ENCODE data around the gene DEDD2. TPM values are rescaled to one million over a fixed set of nuclear protein-coding genes. Genes with fewer than 3 reads are reported as not detected.

The DEDD2 gene
- polyA plus RNA-seq, 1 donor from 2014 or later, result 69.9 TPM

- Histone ChIP-seq H3K9ac (ENCODE audit: low read length) (peak overlapping the region; percentile 71), H3K36me3 (ENCODE audit: insufficient read depth, low read length) (no peaks in the 10 kb centered on the region), H3K4me3 (ENCODE audit: low read length) (peak overlapping the region; percentile 97), H3K27me3 (ENCODE audit: insufficient read depth, low read depth, low read length) (no peaks in the 10 kb centered on the region), H3K9me3 (ENCODE audit: low read length) (no peaks in the 10 kb centered on the region), H3F3A (ENCODE audit: insufficient read depth, low read length, poor library complexity, severe bottlenecking) (no peaks in the 10 kb centered on the region), H3K9me2 (ENCODE audit: insufficient read depth, low read length) (no peaks in the 10 kb centered on the region), H4K20me1 (ENCODE audit: insufficient read depth) (no peaks in the 10 kb centered on the region), H2AFZ (ENCODE audit: low read depth, low read length) (no peak overlapping the region), H3K4me2 (ENCODE audit: low read length) (peak overlapping the region; percentile 82), H3K79me2 (replicated peaks; ENCODE audit: insufficient read depth, low read length) (peaks cover 20% of the 10 kb centered on the region), H3K27ac (ENCODE audit: low read length) (peak overlapping the region; percentile 65)
- peak; percentile 53 for TF ChIP-seq MXI1 (conservative IDR thresholded peaks at IDR 0.05; ENCODE audit: poor library complexity, severe bottlenecking)
- peak; percentile 24 for TF ChIP-seq POLR2AphosphoS5 (IDR thresholded peaks at IDR 0.05)
- no peak for TF ChIP-seq SMC3 (conservative IDR thresholded peaks at IDR 0.05; ENCODE audit: poor library complexity)
Observed at GRCh38 chr19:42252365-42253244, 35.1 kb upstream of the DEDD2 start.

- no peaks in the 10 kb centered on the region for H3K9me3 ChIP-seq (ENCODE audit: low read length)
- no peaks in the 10 kb centered on the region for H3K27me3 ChIP-seq (ENCODE audit: insufficient read depth, low read depth, low read length)
- no peaks in the 10 kb centered on the region for H3K36me3 ChIP-seq (ENCODE audit: insufficient read depth, low read length)
- H4K20me1 ChIP-seq (ENCODE audit: insufficient read depth), result no peaks in the 10 kb centered on the region
- TF ChIP-seq RAD21 (conservative IDR thresholded peaks at IDR 0.05) (no peak), MXI1 (conservative IDR thresholded peaks at IDR 0.05; ENCODE audit: poor library complexity, severe bottlenecking) (no peak), EZH2 (IDR thresholded peaks at IDR 0.05; ENCODE audit: borderline replicate concordance, insufficient read depth, low read length, poor library complexity, severe bottlenecking) (no peak), POLR2AphosphoS5 (IDR thresholded peaks at IDR 0.05) (no peak), CTCF (IDR thresholded peaks at IDR 0.05; ENCODE audit: poor library complexity, severe bottlenecking) (no peak), SMC3 (conservative IDR thresholded peaks at IDR 0.05; ENCODE audit: poor library complexity) (no peak)
- H3K27ac ChIP-seq (ENCODE audit: low read length), result no peak overlapping the region
- H3K9ac ChIP-seq (ENCODE audit: low read length), result no peak overlapping the region
- peak overlapping the region; percentile 97 for H3K4me3 ChIP-seq (ENCODE audit: low read length)
- H3F3A ChIP-seq (ENCODE audit: insufficient read depth, low read length, poor library complexity, severe bottlenecking), result no peaks in the 10 kb centered on the region
- no peak overlapping the region for H3K4me2 ChIP-seq (ENCODE audit: low read length)
- peaks cover 20% of the 10 kb centered on the region for H3K79me2 ChIP-seq (replicated peaks; ENCODE audit: insufficient read depth, low read length)
- no peaks in the 10 kb centered on the region for H3K9me2 ChIP-seq (ENCODE audit: insufficient read depth, low read length)
- H2AFZ ChIP-seq (ENCODE audit: low read depth, low read length), result no peak overlapping the region
Observed at GRCh38 chr19:42251572-42252358, 34.3 kb upstream of the DEDD2 start.

DNA sequence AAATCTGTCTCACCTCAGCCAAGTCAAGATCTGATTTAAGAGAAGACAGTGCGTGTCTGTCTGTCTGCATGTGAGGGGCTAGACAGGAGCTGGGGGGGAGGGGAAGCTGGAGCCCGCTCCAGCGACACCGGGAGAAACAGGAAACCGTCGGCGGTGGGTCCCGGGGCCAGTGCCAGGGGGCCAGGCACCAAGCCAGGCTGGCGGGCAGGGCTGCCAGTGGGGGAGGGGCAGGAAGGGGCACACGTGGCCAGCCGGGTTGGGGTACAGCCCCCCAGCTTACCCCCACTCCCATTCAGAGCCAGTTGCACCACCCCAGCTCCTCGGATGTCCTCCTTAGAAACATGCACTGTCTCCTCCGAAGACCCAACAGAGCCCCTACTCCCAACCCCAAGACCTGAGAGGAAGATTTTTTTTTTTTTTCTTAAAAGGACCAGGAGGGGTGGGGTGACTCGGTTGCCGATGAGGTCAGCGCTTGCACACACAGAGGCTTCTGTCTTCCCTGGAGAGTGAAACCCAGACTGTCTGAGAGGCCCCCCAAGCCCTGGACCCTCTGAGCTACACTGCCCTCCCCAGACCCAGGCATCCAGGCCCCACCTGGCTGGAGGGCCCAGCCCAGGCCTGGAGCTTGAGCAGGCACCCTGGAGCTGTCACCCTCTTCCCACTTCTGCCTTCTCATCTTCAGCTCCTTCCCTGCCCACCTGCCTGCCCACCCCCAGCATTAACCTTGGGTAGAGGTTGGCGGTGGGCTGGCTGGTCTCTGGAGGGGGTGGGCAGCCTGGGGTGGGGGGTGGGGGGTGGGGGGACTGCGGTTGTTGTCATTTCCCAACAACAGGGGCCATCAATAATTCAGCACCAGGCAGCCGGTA, 33.4 kb upstream of the DEDD2 start:
- Histone ChIP-seq H4K20me1 (ENCODE audit: insufficient read depth) (no peaks in the 10 kb centered on the region), H3K27me3 (ENCODE audit: insufficient read depth, low read depth, low read length) (no peaks in the 10 kb centered on the region), H3K27ac (ENCODE audit: low read length) (no peak overlapping the region), H3K9me2 (ENCODE audit: insufficient read depth, low read length) (no peaks in the 10 kb centered on the region), H3K79me2 (replicated peaks; ENCODE audit: insufficient read depth, low read length) (peaks cover 20% of the 10 kb centered on the region), H3K9ac (ENCODE audit: low read length) (no peak overlapping the region), H3K9me3 (ENCODE audit: low read length) (no peaks in the 10 kb centered on the region), H3K4me3 (ENCODE audit: low read length) (no peak overlapping the region), H2AFZ (ENCODE audit: low read depth, low read length) (no peak overlapping the region), H3F3A (ENCODE audit: insufficient read depth, low read length, poor library complexity, severe bottlenecking) (no peaks in the 10 kb centered on the region), H3K4me2 (ENCODE audit: low read length) (no peak overlapping the region), H3K36me3 (ENCODE audit: insufficient read depth, low read length) (no peaks in the 10 kb centered on the region)
- no peak for TF ChIP-seq MXI1 (conservative IDR thresholded peaks at IDR 0.05; ENCODE audit: poor library complexity, severe bottlenecking)
- TF ChIP-seq POLR2AphosphoS5 (IDR thresholded peaks at IDR 0.05), result no peak
- no peak for TF ChIP-seq RAD21 (conservative IDR thresholded peaks at IDR 0.05)
- TF ChIP-seq EZH2 (IDR thresholded peaks at IDR 0.05; ENCODE audit: borderline replicate concordance, insufficient read depth, low read length, poor library complexity, severe bottlenecking), result no peak
- no peak for TF ChIP-seq REST (IDR thresholded peaks at IDR 0.05; ENCODE audit: borderline replicate concordance)
- TF ChIP-seq TAF1 (IDR thresholded peaks at IDR 0.05; ENCODE audit: low read depth), result no peak
- TF ChIP-seq CTCF (IDR thresholded peaks at IDR 0.05; ENCODE audit: poor library complexity, severe bottlenecking), result no peak
- no peak for TF ChIP-seq SMC3 (conservative IDR thresholded peaks at IDR 0.05; ENCODE audit: poor library complexity)
- no peak for TF ChIP-seq EP300 (conservative IDR thresholded peaks at IDR 0.05; ENCODE audit: poor library complexity, severe bottlenecking)
